ENCODE data around the gene DDX24.
"Not testable (repeated sequence)": the region's sequence is repeated elsewhere in the genome, so short reads cannot be mapped to it uniquely, and the experiment has no call there.

The DDX24 gene

DNA sequence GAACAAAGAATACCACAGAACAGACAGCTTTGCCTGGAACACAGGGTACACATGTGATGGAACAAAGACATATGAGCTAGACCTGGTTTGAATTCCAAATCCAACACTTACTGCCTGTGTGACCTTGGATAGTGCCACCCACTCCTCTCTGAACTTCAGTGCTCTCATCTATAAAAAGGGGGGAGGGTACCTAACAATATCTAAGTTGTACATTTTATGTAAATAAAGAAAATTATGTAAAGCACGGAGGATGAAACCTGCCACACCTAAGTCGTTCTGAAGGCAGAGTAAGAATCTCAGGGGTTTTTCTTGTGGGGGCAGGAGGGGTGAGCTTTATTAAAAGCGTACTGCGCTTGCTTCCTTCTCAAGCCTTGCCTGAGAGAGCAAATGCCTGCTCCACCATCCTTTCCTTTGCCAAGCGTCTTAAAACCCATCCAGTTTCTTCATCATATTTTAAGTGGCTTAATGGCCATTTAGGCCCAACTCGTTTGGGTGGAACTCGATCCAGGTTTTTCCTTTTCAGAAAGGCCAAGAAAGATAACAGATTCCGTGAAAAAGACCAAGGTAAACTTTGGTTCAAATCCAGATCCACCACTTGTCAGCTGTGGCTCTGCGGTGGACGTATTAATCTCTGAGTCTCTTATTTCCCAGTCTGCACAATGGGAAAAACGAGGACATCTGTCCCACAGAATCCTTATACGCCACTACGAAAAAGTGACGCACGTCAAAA is 946 bp downstream of the DDX24 start:
- no peak for DNase-seq

DNA sequence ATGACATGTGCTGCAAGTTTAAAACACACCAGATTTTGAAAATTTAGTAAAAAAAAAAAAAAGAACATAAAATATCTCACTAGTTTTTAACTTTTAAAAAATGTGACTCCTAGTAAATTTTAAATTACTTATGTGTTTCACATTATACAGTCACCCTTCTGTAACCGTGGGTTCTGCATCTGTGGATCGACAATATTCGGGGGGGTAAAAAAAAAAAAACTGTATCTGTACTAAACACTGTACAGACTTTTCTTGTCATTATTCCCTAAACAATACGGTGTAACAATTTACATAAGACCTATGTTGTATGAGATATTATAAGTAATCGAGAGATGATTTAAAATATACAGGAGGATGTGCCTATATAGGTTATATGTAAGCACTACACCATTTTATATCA is 3.2 kb downstream of the DDX24 start:
- no peak for DNase-seq

DNA sequence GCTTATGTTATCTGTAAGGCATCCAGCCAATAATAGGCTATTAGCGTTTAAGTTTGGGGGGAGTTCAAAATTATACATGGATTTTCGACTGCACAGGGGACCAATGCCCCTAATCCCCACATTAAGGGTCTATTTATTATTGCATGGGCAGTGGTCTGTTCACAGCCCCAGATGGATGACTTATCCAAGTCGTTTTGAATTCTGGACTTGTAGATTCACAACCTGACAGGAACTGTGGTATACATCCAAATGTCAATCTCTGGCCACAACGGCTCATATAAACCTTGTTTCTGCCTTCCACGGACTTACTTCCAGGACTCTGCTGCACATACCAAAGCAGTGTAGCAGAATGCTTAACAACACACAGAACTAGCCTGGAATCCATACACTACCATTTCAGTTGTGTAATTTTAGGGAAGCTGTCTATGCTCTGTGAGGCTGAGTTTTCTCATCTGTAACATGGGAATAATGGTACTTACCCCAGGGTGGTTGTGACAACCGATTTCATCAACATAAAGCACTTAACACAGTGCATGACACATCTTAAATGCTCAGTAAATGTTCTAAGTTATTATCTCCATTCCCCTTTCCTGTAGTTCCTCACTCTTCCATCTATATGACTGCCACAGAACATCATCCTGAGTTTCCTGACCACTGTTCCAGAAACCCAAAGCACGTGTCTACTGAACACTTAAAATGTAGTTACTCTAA is 3.7 kb downstream of the DDX24 start:
- no peak for DNase-seq

DNA sequence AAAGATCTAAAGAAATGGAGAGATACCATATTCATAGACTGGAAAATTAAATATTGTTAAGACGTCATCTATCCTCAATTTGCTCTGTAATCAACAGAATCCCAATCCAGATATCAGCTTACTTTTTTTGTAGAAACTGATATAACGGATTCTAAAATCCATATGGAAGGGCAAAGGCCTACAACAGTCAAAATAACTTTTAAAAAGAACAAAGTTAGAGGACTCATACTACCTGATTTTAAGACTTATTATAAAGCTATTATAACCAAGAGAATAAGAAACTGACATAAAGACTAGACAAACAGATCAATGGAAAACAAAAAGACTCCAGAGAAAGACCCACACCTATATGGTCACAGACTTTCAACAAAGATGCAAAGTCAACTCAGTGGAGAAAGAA is 6.0 kb downstream of the DDX24 start:
- DNase-seq, result no peak

DNA sequence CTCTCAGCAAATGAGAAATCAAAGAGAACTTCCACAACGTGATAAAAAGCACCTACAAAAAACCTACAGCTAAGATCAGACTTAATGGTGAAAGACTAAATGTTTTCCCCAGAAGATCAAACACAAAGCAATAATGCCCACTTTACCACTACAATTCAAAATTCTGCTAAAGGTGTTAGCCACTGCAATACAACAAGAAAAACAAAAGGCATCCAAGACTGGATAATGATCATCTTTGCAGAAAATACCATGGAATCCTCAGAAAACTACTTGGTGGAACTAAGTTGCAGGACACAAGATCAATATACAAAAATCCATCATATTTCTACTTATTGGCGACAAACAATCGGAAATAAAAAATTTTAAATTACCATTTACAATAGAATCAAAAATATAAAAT is 6.5 kb downstream of the DDX24 start:
- DNase-seq, result no peak

DNA sequence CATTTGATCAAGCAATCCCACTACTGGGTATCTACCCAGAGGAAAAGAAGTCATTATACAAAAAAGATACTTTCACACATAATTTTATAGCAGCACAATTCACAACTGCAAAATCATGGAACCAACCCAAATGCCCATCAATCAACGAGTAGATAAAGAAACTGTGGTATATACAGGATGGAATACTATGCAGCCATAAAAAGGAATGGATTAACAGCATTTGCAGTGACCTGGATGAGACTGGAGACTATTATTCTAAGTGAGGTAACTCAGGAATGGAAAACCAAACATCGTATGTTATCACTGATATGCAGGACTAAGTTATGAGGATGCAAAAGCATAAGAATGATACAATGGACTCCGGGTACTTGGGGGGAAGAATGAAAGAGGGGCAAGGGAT is 8.9 kb downstream of the DDX24 start:
- DNase-seq, result not testable (repeated sequence)

DNA sequence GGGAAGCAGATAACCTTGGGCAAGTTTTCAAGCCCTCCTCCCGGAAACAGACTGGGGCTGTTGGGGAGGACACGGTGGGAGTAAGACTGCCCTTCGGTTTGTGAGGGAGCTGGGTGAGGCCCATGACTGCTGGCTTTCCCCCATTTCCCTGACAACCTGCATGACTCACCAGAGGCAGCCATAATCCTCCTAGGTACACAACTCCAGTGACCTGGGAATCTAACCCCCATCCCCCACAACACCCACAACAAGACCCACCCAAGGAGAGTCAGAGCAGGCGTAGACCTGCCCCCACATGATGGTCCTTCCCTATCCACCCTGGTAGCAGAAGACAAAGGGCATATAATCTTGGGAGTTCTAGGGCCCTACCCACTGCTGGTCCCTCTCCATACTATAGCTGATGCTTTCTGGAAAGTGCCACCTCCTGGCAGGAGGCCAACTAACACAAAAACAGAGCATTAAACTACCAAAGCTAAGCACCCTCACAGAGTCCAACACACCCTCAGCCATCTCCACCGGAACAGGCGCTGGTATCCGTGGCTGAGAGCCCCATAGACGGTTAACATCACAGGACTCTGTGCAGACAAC is 14.8 kb downstream of the DDX24 start:
- no peak for DNase-seq

DNA sequence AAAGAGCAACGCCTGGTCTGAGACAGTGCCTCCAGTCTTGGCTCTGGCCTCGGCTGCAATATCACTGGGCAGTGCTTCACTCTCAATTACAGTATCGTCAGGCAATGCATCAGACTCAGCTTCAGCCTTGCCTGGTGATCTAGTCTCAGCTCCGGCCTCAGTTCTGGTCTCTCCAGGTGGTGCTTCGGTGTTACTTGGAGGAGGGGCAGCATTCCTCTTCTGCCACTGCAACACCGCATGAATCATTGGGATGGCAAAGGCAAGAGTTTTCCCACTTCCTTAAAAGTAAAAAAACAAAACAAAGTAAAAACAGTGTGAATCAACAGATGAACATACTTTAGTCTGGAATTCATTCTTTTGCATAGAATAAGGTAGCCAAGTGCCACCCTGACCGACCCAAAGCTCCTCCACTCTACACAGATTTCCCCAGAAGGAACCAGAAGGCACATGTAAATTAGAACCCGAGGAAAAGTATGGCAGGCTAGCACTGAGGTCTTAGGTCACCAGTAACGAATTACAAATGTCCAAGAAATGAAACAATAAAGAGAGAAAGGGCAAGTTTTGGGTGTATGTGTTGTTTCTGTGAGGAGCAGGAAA is 18.6 kb downstream of the DDX24 start:
- no peak for DNase-seq

DNA sequence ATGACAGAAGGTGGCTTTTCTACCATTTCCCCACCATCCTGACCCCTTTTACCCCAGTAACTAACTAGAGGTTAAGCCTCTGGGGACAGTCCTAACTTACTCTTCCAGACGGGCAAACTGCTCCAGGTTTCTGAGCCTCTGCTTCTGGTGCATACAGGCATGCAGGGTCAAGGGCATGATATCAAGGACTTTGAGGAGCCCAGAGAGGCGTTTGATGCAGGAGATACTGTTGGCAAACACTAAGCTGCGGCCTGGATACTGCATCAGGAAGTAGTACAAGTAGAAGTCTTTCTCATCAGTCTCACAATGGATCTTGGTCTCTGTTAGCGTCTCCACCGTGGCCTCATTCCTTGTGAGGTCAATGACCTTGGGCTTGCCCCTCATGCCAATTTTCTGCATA is 21.0 kb downstream of the DDX24 start:
- no peak for DNase-seq

DNA sequence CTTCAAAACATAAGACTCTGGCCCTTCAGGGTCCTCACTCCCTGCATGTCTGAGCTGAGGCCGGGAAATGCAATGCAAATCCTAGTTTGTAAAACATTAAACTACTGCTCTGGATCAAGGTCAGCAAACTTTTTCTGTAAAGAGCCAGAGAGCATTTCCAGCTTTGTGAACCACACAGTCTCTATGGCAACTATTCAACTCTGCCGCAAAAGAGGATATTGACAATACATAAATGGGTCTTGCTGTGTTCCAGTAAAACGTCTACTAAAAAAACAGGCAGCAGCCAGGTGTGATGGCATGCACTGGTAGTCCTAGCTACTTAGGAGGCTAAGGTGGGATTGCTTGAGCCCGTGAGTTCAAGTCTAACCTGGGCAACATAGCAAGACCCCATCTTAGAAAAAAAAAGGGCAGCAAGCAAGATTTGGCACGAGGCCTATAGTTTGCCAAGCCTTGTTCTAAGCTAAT is 22.3 kb downstream of the DDX24 start:
- no peak for DNase-seq

DNA sequence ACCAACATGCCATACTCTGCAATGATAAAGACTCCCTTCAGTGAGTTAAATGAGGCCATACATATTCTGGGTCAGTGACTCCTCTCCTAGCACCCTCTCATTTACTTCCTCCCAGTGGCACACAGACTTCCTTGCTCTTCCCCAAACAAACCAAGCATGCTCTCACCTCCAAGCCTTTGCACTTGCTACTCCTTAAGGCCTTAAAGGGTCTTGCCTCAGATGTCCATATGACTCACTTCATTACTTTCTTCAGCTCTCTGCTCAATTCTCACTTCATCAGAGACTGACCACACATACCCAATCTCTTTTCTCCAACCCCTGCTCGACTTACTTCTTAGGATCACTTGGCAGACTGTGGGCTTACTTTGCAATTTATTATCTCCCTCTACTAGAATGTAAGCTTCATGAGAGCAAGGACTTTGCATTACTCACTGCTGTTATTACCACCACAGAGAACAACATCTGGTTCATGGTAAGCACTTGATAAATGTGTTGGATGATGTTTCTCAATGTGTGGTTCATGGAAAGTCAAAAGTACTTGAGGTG is 22.8 kb downstream of the DDX24 start:
- DNase-seq, result peak; percentile 40

DNA sequence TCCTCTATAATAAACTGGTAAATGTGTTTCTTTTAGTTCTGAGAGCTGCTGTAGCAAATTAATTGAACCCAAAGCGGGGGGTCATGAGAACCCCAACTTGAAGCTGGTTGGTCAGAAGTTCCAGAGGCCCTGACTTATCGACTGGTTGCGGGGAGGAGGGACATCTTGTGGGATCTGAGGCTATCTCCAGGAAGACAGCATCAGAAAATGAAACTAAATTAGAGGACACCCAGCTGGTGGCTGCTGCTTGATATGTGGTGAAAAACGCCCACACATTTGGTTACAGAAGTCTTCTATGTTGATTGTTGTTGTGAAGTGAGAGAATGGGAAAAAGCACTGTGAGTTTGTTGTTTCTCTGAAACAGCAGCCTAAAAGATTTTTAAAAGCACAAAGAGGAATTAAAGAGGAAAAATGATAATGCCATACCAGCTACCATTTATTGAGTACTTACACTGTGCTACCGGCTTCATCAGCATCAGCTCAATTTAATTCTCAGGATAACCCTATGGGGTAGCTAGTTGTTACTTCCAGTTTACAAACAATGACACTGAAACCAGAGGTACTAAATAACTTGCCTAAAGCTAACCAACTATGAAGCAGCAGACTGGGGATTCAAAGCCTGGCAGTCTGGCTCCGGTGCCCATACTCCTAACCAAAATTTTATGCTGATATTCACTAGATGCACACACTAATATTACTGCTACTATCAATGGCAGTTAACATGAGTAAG is 24.3 kb downstream of the DDX24 start:
- DNase-seq, result peak; percentile 28

DNA sequence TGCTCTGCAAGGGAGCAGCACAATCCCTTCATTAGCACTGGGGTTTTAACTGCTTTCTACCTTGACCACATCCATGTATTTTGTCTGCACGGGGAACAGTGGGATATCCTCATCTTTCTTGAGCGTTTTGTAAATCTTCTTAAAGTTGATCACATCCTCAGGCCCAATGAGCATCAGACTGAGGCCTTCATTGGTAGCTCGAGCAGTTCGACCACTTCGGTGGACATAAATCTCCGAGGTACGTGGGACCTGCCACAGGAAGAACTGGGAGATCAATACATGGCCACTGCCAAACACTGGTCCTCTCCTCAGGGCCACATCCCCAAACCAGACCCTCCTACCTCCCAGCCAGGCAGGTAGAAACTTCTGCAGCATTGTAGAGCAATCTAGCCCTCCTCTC is 26.1 kb downstream of the DDX24 start:
- DNase-seq, result no peak

DNA sequence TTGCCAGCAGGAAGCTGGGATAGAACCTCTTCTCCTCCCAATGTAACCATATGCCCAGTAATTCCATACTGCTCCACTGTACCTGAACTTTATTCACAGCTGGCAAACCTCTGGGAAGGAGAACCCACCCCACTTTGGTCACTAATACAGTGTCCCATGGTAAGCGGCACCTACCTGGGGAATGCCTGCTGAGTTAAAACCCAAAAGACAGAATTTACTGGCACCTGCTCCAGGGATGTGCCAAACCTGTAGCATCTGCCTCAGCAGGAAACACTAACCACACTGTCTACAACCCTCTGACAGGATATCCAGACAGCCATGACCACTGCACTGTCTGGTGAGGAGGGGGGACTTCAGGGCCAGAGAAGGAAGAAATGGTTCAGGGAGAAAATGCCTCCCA is 26.6 kb downstream of the DDX24 start:
- no peak for DNase-seq

DNA sequence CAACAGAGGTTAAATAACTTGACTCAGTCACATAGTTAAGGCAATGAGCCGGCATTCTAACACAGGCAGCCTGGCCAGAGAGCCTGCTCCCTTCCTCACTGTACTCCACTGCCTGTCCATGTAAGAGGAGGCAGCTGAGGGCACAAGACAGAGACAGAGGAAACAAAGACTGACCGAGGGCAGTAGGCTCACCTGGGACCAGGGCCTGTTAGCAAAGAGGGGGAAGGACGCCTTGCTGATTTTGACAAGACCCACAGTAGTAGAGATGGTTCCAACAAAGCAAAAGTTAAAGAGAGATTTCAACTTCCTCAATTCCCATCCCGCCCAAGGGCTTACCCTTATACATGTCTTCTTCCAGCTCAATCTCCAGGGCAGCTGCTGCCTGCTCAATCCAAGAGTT is 28.3 kb downstream of the DDX24 start:
- DNase-seq, result peak; percentile 33

DNA sequence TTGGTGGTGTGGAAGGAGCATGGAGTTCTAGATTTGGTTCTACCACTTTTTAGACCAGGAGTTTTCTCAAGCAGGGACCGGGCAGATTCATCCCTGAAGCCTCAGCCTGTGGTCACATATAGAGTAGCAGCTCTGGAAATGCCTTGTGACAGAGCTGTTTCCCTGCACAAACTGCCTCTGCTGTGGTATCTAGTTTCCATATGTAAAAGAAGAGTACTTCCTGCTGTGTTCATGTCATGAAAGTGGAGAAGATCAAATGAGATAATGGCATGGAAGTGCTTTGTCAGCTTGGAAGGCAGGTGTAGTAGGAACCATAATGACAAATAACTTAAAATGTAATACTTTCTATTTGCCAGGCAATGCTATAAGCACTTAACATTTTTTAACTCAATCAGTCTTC is 28.8 kb downstream of the DDX24 start:
- no peak for DNase-seq

DNA sequence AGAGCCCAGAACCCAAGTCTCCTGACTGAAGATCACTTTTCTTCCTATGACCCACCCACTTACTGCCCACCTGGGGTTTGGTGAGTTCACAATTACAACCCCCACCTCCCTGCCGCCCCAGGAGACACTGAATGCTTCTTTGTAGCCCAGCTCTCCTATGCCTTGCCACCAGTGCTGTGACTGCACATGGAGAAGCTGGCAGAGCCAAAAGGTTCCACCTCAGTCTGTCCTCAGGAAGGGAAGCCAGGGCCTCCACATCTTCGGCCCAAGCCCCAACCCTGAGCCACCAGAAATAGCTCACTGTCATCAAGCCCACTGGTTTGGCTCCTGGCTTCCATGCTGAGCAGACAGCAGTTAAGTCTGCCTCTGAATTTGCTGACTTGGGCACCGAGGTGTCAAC is 29.2 kb downstream of the DDX24 start:
- DNase-seq, result no peak

DNA sequence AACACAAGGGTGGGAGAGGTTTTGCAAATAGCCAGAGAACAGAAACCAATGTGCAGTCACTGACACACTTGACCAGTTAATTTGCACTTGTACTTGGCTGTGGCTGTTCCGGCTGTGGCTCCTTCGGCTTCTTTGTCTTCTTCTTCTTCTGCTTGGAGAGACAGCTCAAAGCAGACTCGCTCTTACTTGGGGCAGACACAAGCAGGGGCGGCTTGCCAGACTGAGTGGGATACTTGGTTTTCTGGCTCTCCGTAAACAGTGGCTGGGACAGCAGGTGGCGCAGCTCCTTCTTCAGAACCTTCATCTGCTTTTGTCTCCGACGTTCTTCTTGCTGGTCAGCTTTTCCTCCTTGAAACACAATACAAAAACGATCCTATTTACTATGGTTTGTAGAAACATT is 29.9 kb downstream of the DDX24 start:
- DNase-seq, result no peak

DNA sequence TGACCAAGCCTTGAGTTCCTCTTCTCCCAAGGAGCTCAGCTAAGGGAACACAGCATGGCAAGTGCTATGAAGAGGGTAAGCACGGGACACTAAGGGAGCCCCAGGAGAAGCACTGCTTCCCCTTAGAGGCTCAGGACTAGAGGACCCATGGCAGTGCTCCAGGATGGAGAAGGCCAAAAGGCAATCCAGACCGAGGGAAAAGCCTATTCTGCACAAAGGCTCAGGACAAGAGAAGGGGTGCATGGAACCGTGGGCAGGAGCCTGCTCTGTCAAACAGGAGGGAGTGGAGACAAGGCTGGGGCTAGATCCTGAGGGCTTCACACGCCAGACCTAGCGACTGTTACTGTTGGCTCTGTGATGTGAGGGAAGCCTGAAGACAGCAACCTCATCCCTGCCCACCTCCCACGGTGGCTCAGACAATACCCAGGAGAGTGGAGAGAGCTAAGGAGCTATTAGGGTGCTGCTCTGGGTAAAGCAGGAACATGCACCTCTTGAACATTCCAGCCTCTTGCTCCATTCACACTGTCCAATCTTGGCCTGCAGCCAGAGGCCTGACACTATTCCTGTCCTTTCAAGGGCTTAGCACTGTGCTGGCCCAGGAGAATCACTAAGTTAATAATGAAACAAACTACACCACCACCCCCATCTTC is 30.6 kb downstream of the DDX24 start:
- no peak for DNase-seq

DNA sequence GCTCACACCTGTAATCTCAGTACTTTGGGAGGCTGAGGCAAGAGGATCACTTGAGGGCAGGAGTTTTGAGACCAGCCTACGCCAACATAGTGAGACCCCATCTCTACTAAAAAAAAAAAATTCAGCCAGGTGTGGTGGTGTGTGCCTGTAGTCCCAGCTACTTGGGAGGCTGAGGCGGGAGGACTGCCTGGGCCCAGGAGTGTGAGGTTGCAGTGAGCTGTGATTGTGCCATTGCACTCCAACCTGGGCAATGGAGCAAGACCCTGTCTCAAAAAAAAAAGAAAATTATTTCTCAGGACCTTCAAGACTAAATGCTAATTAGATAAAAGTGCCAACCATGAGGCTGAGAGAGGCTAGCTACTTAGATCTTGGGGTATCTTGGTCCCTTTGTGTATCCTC is 31.4 kb downstream of the DDX24 start:
- DNase-seq, result no peak

DNA sequence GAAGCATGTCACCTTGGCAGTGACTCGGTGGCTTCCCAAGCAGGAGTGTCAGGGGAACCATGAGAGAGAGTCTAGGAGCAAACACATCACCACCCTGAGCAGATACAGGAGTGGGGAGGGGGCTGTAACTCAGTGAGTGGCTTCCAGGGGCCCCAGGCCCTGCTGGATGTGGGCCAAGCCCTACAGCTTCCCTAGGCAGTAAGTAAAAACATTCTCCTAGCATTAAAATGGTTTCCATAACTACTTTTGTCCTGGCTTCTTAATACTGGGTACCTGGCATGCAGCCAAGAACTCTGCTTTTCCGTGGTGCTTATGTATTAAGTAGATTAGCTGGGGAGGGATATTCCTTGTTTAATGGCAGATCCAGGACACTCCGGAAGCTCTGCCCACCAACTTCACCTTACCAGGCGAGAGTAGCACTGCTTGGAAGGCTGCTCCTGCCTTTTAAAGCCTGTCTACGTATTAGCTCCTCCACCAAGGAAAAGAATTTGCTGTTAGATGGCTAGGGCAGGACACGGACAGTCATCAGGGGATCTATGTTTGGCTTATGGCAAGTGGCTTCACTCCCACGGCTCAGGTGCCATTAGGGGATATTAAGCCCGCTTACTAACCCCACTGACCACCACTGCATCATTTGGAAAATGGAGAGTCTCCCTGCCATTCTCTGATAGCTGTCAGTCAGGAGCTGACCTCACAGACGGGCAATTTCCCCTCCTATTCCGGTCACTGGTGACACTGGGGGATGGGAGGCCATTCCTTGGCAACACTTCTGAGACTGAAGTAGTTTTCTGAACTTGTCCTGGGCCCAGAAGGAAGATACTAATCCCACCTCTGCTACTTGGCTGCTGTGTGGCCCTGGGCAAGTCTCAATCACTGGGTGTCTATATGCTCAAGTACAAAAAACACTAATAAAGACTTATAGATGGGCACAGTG is 32.0 kb downstream of the DDX24 start:
- DNase-seq, result no peak

Measured in MV-4-11 (cell line).